Smooth muscle cell (in vitro differentiated cells): Measurements from ENCODE around the gene CCDC196. TPM values are rescaled to one million over a fixed set of nuclear protein-coding genes. Genes with fewer than 3 reads are reported as not detected.

Experiments used
- DNase-seq: peaks from one replicate; lab custom pipeline; 2025; ENCODE audit not compliant: unreplicated experiment; lab: John Stamatoyannopoulos, UW
- H2AFZ ChIP-seq: fragments of 200-600 bp; sonication (generic); 2 replicates; pipeline ENCODE4 v1.6.0; 2016; ENCODE audit warnings: antibody characterized with exemption, low read depth, mild to moderate bottlenecking
- H3F3A ChIP-seq: fragments of 200-600 bp; sonication (generic); 2 replicates; pipeline ENCODE4 v1.6.0; 2017; ENCODE audit warnings: antibody characterized with exemption, low read depth
- H3K27ac ChIP-seq: fragments of 200-600 bp; sonication (generic); 2 replicates; pipeline ENCODE4 v1.5.1; 2016; ENCODE audit warnings: low read depth, mild to moderate bottlenecking
- H3K27me3 ChIP-seq: fragments of 200-600 bp; sonication (generic); 2 replicates; pipeline ENCODE4 v1.6.1; 2016; ENCODE audit warnings: low read depth, mild to moderate bottlenecking
- H3K36me3 ChIP-seq: fragments of 200-600 bp; sonication (generic); 2 replicates; pipeline ENCODE4 v1.5.1; 2016; ENCODE audit warnings: low read depth
- H3K4me1 ChIP-seq: fragments of 200-600 bp; sonication (generic); 2 replicates; pipeline ENCODE4 v1.5.1; 2016; ENCODE audit warnings: low read depth
- H3K4me2 ChIP-seq: fragments of 200-600 bp; sonication (generic); 2 replicates; pipeline ENCODE4 v1.6.0; 2016; ENCODE audit warnings: mild to moderate bottlenecking
- H3K4me3 ChIP-seq: fragments of 200-600 bp; sonication (generic); 2 replicates; pipeline ENCODE4 v1.5.1; 2016; ENCODE audit warnings: mild to moderate bottlenecking
- H3K79me2 ChIP-seq: fragments of 200-600 bp; sonication (generic); 2 replicates; pipeline ENCODE4 v1.6.0; 2016; ENCODE audit warnings: low read depth, mild to moderate bottlenecking
- H3K9ac ChIP-seq: fragments of 200-600 bp; sonication (generic); 2 replicates; pipeline ENCODE4 v1.6.0; 2016; ENCODE audit warnings: low read depth
- H3K9me3 ChIP-seq: fragments of 200-600 bp; sonication (generic); replicated peaks from 2 replicates; pipeline ENCODE4 v1.5.1; 2016; ENCODE audit warnings: low read depth
- H4K20me1 ChIP-seq: fragments of 200-600 bp; sonication (generic); 2 replicates; pipeline ENCODE4 v1.6.0; 2016; ENCODE audit warnings: low read depth
- WGBS: methylation state at CpG from one replicate; pipeline ENCODE4 v1.1.7; 2016; ENCODE audit warnings: low lambda C conversion rate; 5-methylcytosine and 5-hydroxymethylcytosine counted together
- polyA plus RNA-seq: library from polyadenylated mRNA; unstranded; fragments of >200 nt; fragmentation: Nextera tagmentation; extraction: Ambion mirVana; gene quantifications from 2 replicates; pipeline ENCODE4 v1.2.1, GENCODE V29; 2016
- total RNA-seq: library from RNA; depleted of rRNA; stranded (reverse); fragments of >200 nt; gene quantifications from 2 replicates; pipeline ENCODE4 v1.2.3, GENCODE V29; 2014
- TF ChIP-seq, protein P1 (sequence below): fragments of 200-600 bp; sonication (generic); IDR thresholded peaks from 2 replicates; pipeline ENCODE4 v1.5.1; 2017; ENCODE audit warnings: borderline replicate concordance, mild to moderate bottlenecking, antibody characterized with exemption; ENCODE audit not compliant: insufficient read depth, poor library complexity, severe bottlenecking

CCDC196 gene
- total and polyA plus RNA-seq, 2 experiments from 2014 or later, result not detected

DNA sequence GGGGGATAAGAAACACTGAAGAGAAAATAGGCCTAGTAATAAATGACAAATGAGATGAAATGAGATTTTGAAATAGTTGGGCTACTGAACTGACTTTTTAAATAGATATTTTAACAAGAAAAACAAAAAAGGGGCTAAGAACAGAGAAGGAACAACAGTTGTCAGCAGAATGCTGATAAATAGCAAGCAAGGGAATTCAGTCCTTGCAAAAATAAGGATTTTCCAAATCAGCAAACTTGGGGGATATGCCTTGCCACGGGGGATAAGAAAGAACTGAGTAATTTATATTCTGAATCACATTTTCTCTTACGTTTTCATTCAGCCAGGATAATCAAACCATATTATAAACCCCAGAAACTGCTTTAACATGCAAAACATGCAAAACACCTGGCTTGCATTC lies 12.9 kb upstream of the CCDC196 start:
- no peak overlapping the region for H3K9ac ChIP-seq
- no peak overlapping the region for H2AFZ ChIP-seq
- no peak overlapping the region for H3K4me2 ChIP-seq
- H3K36me3 ChIP-seq, result no peaks in the 10 kb centered on the region
- H3K79me2 ChIP-seq, result no peaks in the 10 kb centered on the region
- no peak for DNase-seq
- H3F3A ChIP-seq, result no peaks in the 10 kb centered on the region
- no peaks in the 10 kb centered on the region for H4K20me1 ChIP-seq
- H3K9me3 ChIP-seq, result no peaks in the 10 kb centered on the region
- H3K27ac ChIP-seq, result no peak overlapping the region
- H3K27me3 ChIP-seq, result no peaks in the 10 kb centered on the region
- no peaks in the 10 kb centered on the region for H3K4me1 ChIP-seq
- TF ChIP-seq, protein P1, sequence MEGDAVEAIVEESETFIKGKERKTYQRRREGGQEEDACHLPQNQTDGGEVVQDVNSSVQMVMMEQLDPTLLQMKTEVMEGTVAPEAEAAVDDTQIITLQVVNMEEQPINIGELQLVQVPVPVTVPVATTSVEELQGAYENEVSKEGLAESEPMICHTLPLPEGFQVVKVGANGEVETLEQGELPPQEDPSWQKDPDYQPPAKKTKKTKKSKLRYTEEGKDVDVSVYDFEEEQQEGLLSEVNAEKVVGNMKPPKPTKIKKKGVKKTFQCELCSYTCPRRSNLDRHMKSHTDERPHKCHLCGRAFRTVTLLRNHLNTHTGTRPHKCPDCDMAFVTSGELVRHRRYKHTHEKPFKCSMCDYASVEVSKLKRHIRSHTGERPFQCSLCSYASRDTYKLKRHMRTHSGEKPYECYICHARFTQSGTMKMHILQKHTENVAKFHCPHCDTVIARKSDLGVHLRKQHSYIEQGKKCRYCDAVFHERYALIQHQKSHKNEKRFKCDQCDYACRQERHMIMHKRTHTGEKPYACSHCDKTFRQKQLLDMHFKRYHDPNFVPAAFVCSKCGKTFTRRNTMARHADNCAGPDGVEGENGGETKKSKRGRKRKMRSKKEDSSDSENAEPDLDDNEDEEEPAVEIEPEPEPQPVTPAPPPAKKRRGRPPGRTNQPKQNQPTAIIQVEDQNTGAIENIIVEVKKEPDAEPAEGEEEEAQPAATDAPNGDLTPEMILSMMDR, result no peak
- WGBS, result 80% methylated on average over 2 of the region's 2 CpGs
- H3K4me3 ChIP-seq, result no peak overlapping the region

DNA sequence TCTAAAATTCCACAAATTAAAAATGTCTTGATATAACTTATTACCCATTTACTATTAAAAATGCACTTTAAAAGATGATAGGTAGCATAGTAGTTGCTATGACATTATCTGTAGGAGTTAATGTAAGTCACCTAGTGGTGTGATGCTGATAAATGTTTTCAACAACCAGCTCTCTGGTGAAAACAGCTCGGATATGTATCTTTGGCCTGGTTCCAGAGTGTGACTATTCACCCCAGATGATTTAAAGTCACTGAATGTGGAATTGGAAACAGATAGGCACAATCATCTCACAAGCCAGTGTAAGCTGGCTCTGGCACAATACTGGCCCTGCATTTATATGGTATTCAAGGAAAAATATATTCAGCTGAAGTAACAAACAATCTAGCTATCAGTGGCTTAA lies 9.2 kb upstream of the CCDC196 start:
- no peaks in the 10 kb centered on the region for H3K27me3 ChIP-seq
- H3K4me3 ChIP-seq, result no peak overlapping the region
- no peaks in the 10 kb centered on the region for H3K79me2 ChIP-seq
- no peak overlapping the region for H3K4me2 ChIP-seq
- H3K4me1 ChIP-seq, result no peaks in the 10 kb centered on the region
- TF ChIP-seq, protein P1, result no peak
- no peak overlapping the region for H2AFZ ChIP-seq
- H4K20me1 ChIP-seq, result no peaks in the 10 kb centered on the region
- no peaks in the 10 kb centered on the region for H3K36me3 ChIP-seq
- H3K9ac ChIP-seq, result no peak overlapping the region
- H3K27ac ChIP-seq, result no peak overlapping the region
- no peaks in the 10 kb centered on the region for H3F3A ChIP-seq
- no peaks in the 10 kb centered on the region for H3K9me3 ChIP-seq
- no peak for DNase-seq
- 66% methylated on average over 1 of the region's 1 CpG for WGBS

DNA sequence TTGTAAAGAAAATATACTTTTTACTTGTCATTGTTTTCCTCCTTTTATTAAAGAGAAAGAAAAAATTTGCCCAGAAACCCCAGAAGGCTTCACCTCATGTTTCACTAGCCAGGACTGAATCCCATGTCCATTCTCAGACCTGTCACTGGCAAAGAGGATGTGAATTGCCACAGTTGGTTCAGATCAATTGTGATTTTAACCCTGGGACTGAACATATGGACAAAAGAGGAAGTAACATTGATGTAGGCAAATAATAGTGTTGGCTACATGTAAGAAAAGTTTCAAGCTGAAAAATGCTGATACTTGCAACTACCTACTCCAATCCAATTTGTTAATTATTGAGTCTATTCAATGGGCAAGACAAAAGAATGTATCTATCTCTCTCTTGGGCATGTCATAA lies 8.6 kb upstream of the CCDC196 start:
- no peak overlapping the region for H3K4me3 ChIP-seq
- no peak overlapping the region for H2AFZ ChIP-seq
- no peaks in the 10 kb centered on the region for H3K9me3 ChIP-seq
- no peaks in the 10 kb centered on the region for H3K79me2 ChIP-seq
- H3K36me3 ChIP-seq, result no peaks in the 10 kb centered on the region
- no peaks in the 10 kb centered on the region for H4K20me1 ChIP-seq
- DNase-seq, result no peak
- no peaks in the 10 kb centered on the region for H3F3A ChIP-seq
- H3K4me2 ChIP-seq, result no peak overlapping the region
- H3K9ac ChIP-seq, result no peak overlapping the region
- no peaks in the 10 kb centered on the region for H3K4me1 ChIP-seq
- no peaks in the 10 kb centered on the region for H3K27me3 ChIP-seq
- H3K27ac ChIP-seq, result no peak overlapping the region
- TF ChIP-seq, protein P1, result no peak

DNA sequence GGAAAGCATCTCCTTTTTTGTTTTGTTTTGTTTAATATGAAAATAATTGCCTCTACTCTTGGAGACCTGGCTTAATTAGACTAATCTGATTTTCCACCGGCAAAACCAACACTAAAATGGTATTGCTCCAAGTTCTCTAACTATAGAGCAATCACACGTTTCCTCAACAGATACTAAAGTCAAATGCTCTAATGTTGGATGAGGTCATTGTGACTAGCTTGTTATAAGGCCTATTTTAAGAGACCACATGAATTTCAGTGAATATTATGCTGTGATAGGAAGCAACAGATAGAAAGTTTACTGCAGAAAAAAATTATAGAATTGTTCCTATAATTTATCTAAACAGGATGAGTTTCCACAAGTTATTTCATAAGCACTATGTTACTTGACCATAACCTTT lies 3.3 kb upstream of the CCDC196 start:
- WGBS, result 91% methylated on average over 2 of the region's 2 CpGs

More for the DNA sequence above, 3.3 kb upstream of the CCDC196 start:
- peaks cover 7% of the 10 kb centered on the region for H3K27me3 ChIP-seq
- no peak overlapping the region for H3K4me2 ChIP-seq
- H3F3A ChIP-seq, result no peaks in the 10 kb centered on the region
- H2AFZ ChIP-seq, result no peak overlapping the region
- H3K36me3 ChIP-seq, result no peaks in the 10 kb centered on the region
- no peaks in the 10 kb centered on the region for H3K9me3 ChIP-seq
- H4K20me1 ChIP-seq, result no peaks in the 10 kb centered on the region
- H3K27ac ChIP-seq, result no peak overlapping the region
- H3K9ac ChIP-seq, result no peak overlapping the region
- H3K79me2 ChIP-seq, result no peaks in the 10 kb centered on the region
- DNase-seq, result no peak
- H3K4me3 ChIP-seq, result no peak overlapping the region
- TF ChIP-seq, protein P1, result no peak
- H3K4me1 ChIP-seq, result no peaks in the 10 kb centered on the region
